Measurements from ENCODE around the gene GPRC5D. TPM values are rescaled to one million over a fixed set of nuclear protein-coding genes. Genes with fewer than 3 reads are reported as not detected.

The GPRC5D gene
- total RNA-seq, 3 donors from 2014 or later, result not detected

GRCh38 chr12:12945591-12945990 is 6.4 kb downstream of the GPRC5D start:
- no peak for ATAC-seq

GRCh38 chr12:12943586-12944260 is 8.2 kb downstream of the GPRC5D start:
- TF ChIP-seq CTCF (IDR thresholded peaks at IDR 0.05), result no peak
- no peak for ATAC-seq
- no peak for DNase-seq
- Histone ChIP-seq H3K36me3 (ENCODE audit: low read depth) (no peaks in the 10 kb centered on the region), H3K4me1 (ENCODE audit: low read depth) (no peaks in the 10 kb centered on the region), H3K4me3 (no peak overlapping the region), H3K9me3 (no peaks in the 10 kb centered on the region)
- intact Hi-C loops (cut with DNase I, micrococcal nuclease), result no loop called here

More at GRCh38 chr12:12945591-12945990, 6.4 kb downstream of the GPRC5D start:
- H3K4me1 ChIP-seq (ENCODE audit: low read depth), result no peaks in the 10 kb centered on the region
- intact Hi-C loops (cut with DNase I, micrococcal nuclease), result no loop called here
- H3K4me3 ChIP-seq, result no peak overlapping the region
- no peak for DNase-seq
- no peaks in the 10 kb centered on the region for H3K9me3 ChIP-seq
- TF ChIP-seq CTCF (IDR thresholded peaks at IDR 0.05), result no peak
- no peaks in the 10 kb centered on the region for H3K36me3 ChIP-seq (ENCODE audit: low read depth)

GRCh38 chr12:12941450-12942350 is 10.3 kb downstream of the GPRC5D start:
- H3K36me3 ChIP-seq (ENCODE audit: low read depth), result no peaks in the 10 kb centered on the region
- intact Hi-C loops (cut with DNase I, micrococcal nuclease), result no loop called here
- H3K4me3 ChIP-seq, result no peak overlapping the region
- DNase-seq, result no peak
- H3K4me1 ChIP-seq (ENCODE audit: low read depth), result no peaks in the 10 kb centered on the region
- ATAC-seq, result no peak
- TF ChIP-seq CTCF (IDR thresholded peaks at IDR 0.05), result no peak
- no peaks in the 10 kb centered on the region for H3K9me3 ChIP-seq

- ATAC-seq, result no peak
- Histone ChIP-seq H3K36me3 (ENCODE audit: low read depth) (no peaks in the 10 kb centered on the region), H3K9me3 (no peaks in the 10 kb centered on the region)
Observed at GRCh38 chr12:12939888-12940287, 12.1 kb downstream of the GPRC5D start.

GRCh38 chr12:12938541-12938940 is 13.4 kb downstream of the GPRC5D start:
- ATAC-seq (no peak), DNase-seq (no peak)
- H3K4me1 ChIP-seq (ENCODE audit: low read depth), result no peaks in the 10 kb centered on the region
- no peak overlapping the region for H3K4me3 ChIP-seq
- no peak for TF ChIP-seq CTCF (IDR thresholded peaks at IDR 0.05)
- no peaks in the 10 kb centered on the region for H3K9me3 ChIP-seq
- intact Hi-C loops (cut with DNase I, micrococcal nuclease), result no loop called here
- no peaks in the 10 kb centered on the region for H3K36me3 ChIP-seq (ENCODE audit: low read depth)

More at GRCh38 chr12:12939888-12940287, 12.1 kb downstream of the GPRC5D start:
- no peak overlapping the region for H3K4me3 ChIP-seq
- no peak for DNase-seq
- intact Hi-C loops (cut with DNase I, micrococcal nuclease), result no loop called here
- no peak for TF ChIP-seq CTCF (IDR thresholded peaks at IDR 0.05)
- no peaks in the 10 kb centered on the region for H3K4me1 ChIP-seq (ENCODE audit: low read depth)
